GM19023 (cell line): Measurements from ENCODE around the gene ZDHHC21.
"Not testable (repeated sequence)": the region's sequence is repeated elsewhere in the genome, so short reads cannot be mapped to it uniquely, and the experiment has no call there.

ENCODE experiments used
- ATAC-seq: cut with Tn5 transposase; IDR thresholded peaks from one replicate; pipeline ENCODE4 v1.9.1; 2021; ENCODE audit warnings: mild to moderate bottlenecking, moderate library complexity; ENCODE audit not compliant: unreplicated experiment

ZDHHC21 gene

GRCh38 chr9:14686168-14686567 lies 7.1 kb downstream of the ZDHHC21 start:
- ATAC-seq: no peak

GRCh38 chr9:14682616-14683015 lies 10.6 kb downstream of the ZDHHC21 start:
- ATAC-seq: not testable (repeated sequence)

- no peak for ATAC-seq
These were observed 14.5 kb downstream of the ZDHHC21 start for GRCh38 chr9:14678776-14679175.

GRCh38 chr9:14677872-14678271 lies 15.4 kb downstream of the ZDHHC21 start:
- no peak for ATAC-seq

- no peak for ATAC-seq
These were observed 15.8 kb downstream of the ZDHHC21 start for GRCh38 chr9:14677396-14677795.

- ATAC-seq: no peak
These were observed 18.6 kb downstream of the ZDHHC21 start for GRCh38 chr9:14674630-14675029.

GRCh38 chr9:14671377-14671776 lies 21.9 kb downstream of the ZDHHC21 start:
- no peak for ATAC-seq

- no peak for ATAC-seq
These were observed 22.5 kb downstream of the ZDHHC21 start for GRCh38 chr9:14670718-14671117.

- not testable (repeated sequence) for ATAC-seq
These were observed 29.2 kb downstream of the ZDHHC21 start for GRCh38 chr9:14664022-14664421.

GRCh38 chr9:14662060-14662453 lies 31.2 kb downstream of the ZDHHC21 start:
- ATAC-seq: no peak

- ATAC-seq: no peak
These were observed 31.7 kb downstream of the ZDHHC21 start for GRCh38 chr9:14661421-14662059.

GRCh38 chr9:14660721-14661120 lies 32.5 kb downstream of the ZDHHC21 start:
- no peak for ATAC-seq

GRCh38 chr9:14654932-14655331 lies 38.3 kb downstream of the ZDHHC21 start:
- ATAC-seq: no peak

- no peak for ATAC-seq
These were observed 39.7 kb downstream of the ZDHHC21 start for GRCh38 chr9:14653511-14653910.

GRCh38 chr9:14652729-14653377 lies 40.4 kb downstream of the ZDHHC21 start:
- no peak for ATAC-seq

GRCh38 chr9:14650596-14650995 lies 42.6 kb downstream of the ZDHHC21 start:
- ATAC-seq: no peak

- ATAC-seq: no peak
These were observed 47.6 kb downstream of the ZDHHC21 start for GRCh38 chr9:14645648-14646047.

- ATAC-seq: no peak
These were observed 52.3 kb downstream of the ZDHHC21 start for GRCh38 chr9:14640967-14641366.

- ATAC-seq: no peak
These were observed 52.9 kb downstream of the ZDHHC21 start for GRCh38 chr9:14640294-14640693.

GRCh38 chr9:14633906-14634565 lies 59.2 kb downstream of the ZDHHC21 start:
- ATAC-seq: no peak

- no peak for ATAC-seq
These were observed 60.1 kb downstream of the ZDHHC21 start for GRCh38 chr9:14633148-14633547.

- no peak for ATAC-seq
These were observed 65.7 kb downstream of the ZDHHC21 start for GRCh38 chr9:14627513-14627912.
